Frontal cortex (tissue), 4 donors: ENCODE results near the gene SUPT16H. TPM values are rescaled to one million over a fixed set of nuclear protein-coding genes. Genes with fewer than 3 reads are reported as not detected.
"Not testable (repeated sequence)": the region's sequence is repeated elsewhere in the genome, so short reads cannot be mapped to it uniquely, and the experiment has no call there.

ENCODE experiments used
- DNase-seq, 2 donors: peaks; one replicate each; pipeline ENCODE4 v3.0.0; 2012; ENCODE audit warnings: low spot score in 2 of 2
- FAIRE-seq: peaks from 2 replicates; lab custom pipeline; 2012; peaks lifted over from hg19 to GRCh38; lab: Jason Lieb, UNC
- total RNA-seq: library from RNA; depleted of rRNA; stranded (reverse); fragments of >200 nt; gene quantifications from one replicate; pipeline ENCODE4 v1.2.3, GENCODE V29; 2014
- donor health status: control.
- donor health status: control.
- donor health status: control.

The SUPT16H gene
- total RNA-seq = 104 TPM

DNA sequence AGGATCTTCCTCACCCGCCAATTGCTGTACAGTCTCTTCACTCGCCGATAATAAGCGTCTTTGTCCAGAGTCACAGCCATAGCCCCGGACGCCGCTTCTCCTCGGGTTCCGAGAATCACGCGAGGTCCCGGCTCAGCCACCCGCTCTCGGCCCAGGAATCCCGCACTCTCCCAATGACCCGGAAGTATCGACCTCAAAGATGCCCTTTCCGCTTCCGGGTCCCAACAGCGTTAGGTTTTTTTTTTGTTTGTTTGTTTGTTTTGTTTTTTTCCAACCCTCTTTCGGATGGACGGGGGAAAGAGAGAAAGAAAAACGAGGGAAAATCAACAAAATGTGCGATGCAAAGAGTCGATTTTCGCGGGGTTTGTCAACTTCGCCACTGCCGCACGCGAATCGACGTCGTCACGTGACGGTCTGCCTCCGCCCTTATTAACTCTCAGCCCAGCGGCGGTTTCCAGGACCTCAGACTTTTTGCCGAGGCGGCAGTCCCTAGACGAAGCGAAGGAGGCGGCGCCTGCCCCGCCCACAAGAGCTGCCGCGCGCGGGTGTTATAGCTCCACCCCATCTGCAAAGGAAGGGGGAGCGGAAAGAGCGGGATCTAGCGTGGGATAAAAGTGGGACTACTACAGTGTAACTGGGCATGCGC, at the start of gene SUPT16H:
Gene SUPT16H (minus strand): TSS at position 172 of the 646 bp plus-strand sequence. CDS start 92 bp downstream, at position 80.
- no peak for FAIRE-seq
- peak; percentile 58 to 79 for DNase-seq

- FAIRE-seq (no peak), DNase-seq (no peak)
These were observed 47.3 kb upstream of the SUPT16H start for GRCh38 chr14:21431126-21431525.

DNA sequence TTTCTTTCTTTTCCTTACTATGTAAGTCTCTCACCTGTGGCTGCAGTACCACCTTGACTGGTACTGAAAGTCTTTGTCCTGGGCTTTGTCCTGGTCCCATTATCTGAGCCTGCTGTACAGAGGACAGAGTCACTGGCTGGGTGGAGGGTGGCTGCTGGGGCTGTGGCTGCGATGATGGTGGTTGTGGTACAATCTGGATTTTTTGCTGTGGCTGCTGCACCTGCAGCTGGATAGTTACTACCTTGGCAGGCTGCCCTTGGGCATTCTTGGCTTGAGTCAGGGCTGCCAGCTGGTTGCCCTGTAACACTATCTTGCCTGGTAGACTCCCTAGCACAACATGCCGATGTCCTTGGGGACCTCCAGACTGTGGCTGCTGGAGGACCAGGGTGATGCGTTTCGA, 45.1 kb upstream of the SUPT16H start:
- no peak for DNase-seq

DNA sequence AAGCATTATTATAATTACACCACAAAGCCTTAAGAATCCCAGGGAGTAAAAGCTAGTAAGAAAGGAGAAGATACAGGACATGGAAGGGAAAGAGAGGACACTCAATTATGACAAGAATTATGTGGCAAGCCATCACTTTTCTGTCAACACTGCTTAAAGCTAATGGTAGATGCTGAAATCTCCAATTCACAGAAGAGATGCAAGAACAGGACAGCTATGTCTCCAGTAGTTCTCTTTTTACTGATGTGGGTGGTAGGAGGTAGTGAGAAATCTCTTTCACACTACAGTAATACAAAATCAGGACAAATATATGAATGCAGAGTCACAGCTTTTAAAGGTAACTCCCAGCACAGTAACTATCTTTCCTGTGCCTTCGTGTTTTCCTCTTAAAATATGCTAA, 42.9 kb upstream of the SUPT16H start:
- FAIRE-seq (no peak), DNase-seq (no peak)

More for the DNA sequence above, 45.1 kb upstream of the SUPT16H start:
- no peak for FAIRE-seq

GRCh38 chr14:21419528-21419927, 35.7 kb upstream of the SUPT16H start:
- no peak for FAIRE-seq
- no peak for DNase-seq

DNA sequence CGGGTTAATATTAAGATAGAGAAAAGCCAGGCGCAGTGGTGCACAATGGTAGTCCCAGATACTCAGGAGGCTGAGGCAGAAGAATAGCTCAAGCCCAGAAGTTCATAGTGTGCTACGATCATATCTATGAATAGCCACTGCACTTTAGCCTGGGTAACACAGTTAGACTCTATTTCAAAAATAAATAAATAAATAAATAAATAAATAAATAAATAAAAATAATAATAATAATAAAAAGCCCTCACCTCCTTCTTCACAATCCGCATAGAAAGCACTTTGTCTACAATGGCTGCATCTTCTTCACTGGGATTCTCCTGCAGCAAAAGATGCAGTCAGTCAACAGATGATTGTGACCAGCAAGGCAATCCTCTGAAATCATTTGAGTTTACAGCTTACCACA, 31.5 kb upstream of the SUPT16H start:
- no peak for FAIRE-seq
- DNase-seq = no peak

- DNase-seq = no peak
- no peak for FAIRE-seq
These were observed 30.4 kb upstream of the SUPT16H start for GRCh38 chr14:21414137-21414631.

- FAIRE-seq (no peak), DNase-seq (no peak)
These were observed 24.3 kb upstream of the SUPT16H start for GRCh38 chr14:21408147-21408546.

DNA sequence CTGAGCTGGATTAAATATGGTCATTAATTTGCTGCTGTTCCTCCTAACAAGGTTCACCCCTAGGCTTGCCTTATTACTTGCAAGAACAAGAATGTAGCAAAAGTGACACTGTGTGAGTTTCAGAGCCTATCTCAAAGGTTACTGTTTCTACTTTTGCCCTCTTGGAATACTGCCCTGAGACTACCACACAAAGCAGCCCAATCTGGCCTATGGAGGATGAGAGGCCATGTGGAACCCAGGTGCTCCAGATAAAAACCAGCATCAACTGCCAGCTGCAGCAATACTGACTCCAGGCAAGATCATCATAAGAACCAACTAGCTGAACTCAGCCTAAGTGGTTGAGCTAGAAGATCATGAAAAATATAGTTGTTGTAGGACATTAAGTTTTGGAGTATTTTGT, 22.4 kb upstream of the SUPT16H start:
- FAIRE-seq = no peak
- no peak for DNase-seq

DNA sequence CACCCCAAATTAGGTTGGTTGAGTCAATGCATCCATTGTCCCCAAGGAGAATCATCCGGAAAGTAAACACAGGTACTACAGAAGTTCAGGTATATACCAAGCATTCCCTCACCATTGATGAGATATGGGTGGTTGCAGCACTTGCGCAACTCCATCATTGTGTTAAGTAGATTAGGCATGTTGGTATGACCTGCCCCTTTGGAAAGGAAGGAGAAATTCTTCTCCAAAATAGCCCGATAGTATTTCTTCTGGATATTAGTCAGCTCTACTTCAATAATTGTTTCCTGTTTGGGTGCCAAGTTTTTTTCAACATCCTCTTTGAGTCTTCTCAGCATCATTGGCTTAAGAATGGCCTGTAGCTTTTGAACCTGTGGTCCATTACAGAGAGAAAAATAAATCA, 21.3 kb upstream of the SUPT16H start:
- no peak for FAIRE-seq

GRCh38 chr14:21399311-21399870, 15.6 kb upstream of the SUPT16H start:
- DNase-seq (no peak), FAIRE-seq (no peak)

More for the DNA sequence above, 21.3 kb upstream of the SUPT16H start:
- DNase-seq = no peak

DNA sequence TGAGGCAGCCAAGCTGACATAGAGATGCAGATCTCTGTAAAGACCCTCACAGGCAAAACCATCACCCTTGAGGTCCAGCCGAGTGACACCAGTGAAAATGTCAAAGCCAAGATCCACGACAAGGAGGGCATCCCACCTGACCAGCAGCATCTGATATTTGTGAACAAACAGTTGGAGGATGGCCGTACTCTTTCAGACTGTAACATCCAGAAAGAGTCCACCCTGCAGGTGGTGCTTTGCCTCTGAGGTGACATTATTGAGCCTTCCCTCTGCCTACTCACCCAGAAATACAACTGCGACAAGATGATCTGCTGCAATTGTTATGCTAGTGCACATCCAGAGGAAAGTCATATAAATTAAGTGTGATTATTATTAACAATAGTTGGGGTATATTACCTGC, 15.1 kb upstream of the SUPT16H start:
- no peak for DNase-seq
- no peak for FAIRE-seq

DNA sequence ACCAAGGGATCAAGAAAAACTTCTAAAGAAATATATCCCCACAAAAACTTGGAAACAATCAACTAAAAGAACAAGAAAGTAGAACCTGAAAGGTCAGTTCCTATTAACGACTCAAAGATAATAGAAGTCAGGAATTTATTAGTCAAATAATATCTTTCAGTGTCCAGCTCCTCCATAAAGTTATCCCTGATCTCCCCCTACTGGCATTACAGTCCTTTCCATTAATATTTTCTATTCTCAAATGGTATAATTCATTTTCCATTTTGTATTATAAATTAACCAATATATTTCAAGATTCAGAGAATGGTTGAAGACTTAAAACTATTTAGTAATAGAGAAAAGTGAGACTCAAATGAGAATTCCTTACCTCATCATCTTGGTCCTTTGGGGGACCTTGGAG, 11.6 kb upstream of the SUPT16H start:
- FAIRE-seq (no peak), DNase-seq (no peak)

- DNase-seq = no peak
- FAIRE-seq = no peak
These were observed 1.5 kb upstream of the SUPT16H start for GRCh38 chr14:21385188-21385904.

- FAIRE-seq = no peak
- DNase-seq = no peak
These were observed 654 bp upstream of the SUPT16H start for GRCh38 chr14:21384494-21384851.

GRCh38 chr14:21382886-21383847, 652 bp downstream of the SUPT16H start:
- FAIRE-seq (no peak), DNase-seq (peak in 1 of 2 donors; percentile 16)

DNA sequence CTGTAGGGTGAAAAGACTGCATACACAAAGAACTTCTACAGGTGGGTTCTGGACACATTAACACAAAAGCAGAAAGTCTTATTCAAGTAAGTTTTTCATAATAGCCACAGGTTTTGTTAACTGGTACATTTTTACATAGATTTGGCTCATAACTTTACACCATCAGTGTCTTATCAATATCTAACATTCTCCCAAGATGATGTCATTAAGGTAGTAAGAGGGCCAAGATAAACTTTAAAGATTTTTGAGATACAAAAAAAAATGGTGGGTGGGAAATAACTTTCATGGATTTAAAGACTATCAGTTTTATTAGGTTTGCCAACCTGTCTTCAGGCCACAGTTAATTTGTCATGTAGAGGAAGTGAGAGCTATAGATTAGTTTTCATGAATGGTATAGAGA, 1.7 kb downstream of the SUPT16H start:
- FAIRE-seq (no peak), DNase-seq (no peak)

DNA sequence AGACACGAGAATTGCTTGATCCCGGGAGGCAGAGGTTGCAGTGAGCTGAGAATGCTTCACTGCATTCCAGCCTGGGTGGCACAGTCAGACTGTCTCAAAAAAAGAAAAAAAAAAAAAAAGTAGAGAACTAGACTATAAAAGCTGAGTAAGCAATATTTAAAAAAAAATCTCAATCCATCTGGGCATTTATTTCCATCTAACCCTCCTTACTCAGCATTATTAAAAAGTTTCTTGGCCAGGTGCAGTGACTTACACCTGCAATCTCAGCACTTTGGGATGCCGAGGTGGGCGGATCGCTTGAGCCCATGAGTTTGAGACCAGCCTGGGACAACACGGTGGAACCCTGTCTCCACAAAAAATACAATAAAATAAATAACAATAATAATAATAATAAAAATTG, 4.5 kb downstream of the SUPT16H start:
- FAIRE-seq = no peak

GRCh38 chr14:21373980-21374379, 9.8 kb downstream of the SUPT16H start:
- DNase-seq = no peak
- FAIRE-seq = no peak

More for the DNA sequence above, 4.5 kb downstream of the SUPT16H start:
- no peak for DNase-seq

GRCh38 chr14:21372814-21373213, 11.0 kb downstream of the SUPT16H start:
- FAIRE-seq, DNase-seq: not testable (repeated sequence)
